ENCODE data around the gene MCU.

- no peak for TF ChIP-seq POLR2A (IDR thresholded peaks at IDR 0.05; ENCODE audit: control extremely low read depth in 1 of 2, low read depth in 2 of 2, low read length in 2 of 2)
- no peak for TF ChIP-seq GTF2F1 (IDR thresholded peaks at IDR 0.05; ENCODE audit: borderline replicate concordance, low read depth, low read length)
- TF ChIP-seq CTCF (IDR thresholded peaks at IDR 0.05; ENCODE audit: control extremely low read depth in 1 of 3, insufficient read depth in 1 of 3, low read depth in 1 of 3, low read length in 3 of 3), result no peak
- no peak for TF ChIP-seq CHD2 (IDR thresholded peaks at IDR 0.05; ENCODE audit: low read length)
- no peak for TF ChIP-seq CEBPB (IDR thresholded peaks at IDR 0.05; ENCODE audit: low read depth, low read length)
- TF ChIP-seq YY1 (IDR thresholded peaks at IDR 0.05; ENCODE audit: low read depth, low read length), result no peak
- TF ChIP-seq POLR2AphosphoS5 (IDR thresholded peaks at IDR 0.05; ENCODE audit: low read depth, low read length), result no peak
- no peak for TF ChIP-seq SP1 (IDR thresholded peaks at IDR 0.05; ENCODE audit: low read depth, low read length)
- TF ChIP-seq TAF1 (IDR thresholded peaks at IDR 0.05; ENCODE audit: low read depth, low read length), result no peak
- no peak for TF ChIP-seq PHF8 (conservative IDR thresholded peaks at IDR 0.05; ENCODE audit: low read depth, low read length)
- TF ChIP-seq TAF7 (optimal IDR thresholded peaks at IDR 0.05; ENCODE audit: borderline replicate concordance, low read depth, low read length), result no peak
- TF ChIP-seq EP300 (IDR thresholded peaks at IDR 0.05; ENCODE audit: borderline replicate concordance in 1 of 2, low read depth in 2 of 2, low read length in 2 of 2), result no peak
These were observed 238.3 kb downstream of the MCU start for GRCh38 chr10:72930276-72930675.
